H1 (cell line): Measurements from ENCODE around the gene DYRK1A. TPM values are rescaled to one million over a fixed set of nuclear protein-coding genes. Genes with fewer than 3 reads are reported as not detected.

Experiments
- CTCF ChIA-PET: fragments of 300-600 bp; sonication (Branson Sonifier 250); formaldehyde crosslinking; loops from one replicate; lab custom pipeline; 2021; ENCODE audit not compliant: partially characterized antibody; lab: Charles Lee
- POLR2A ChIA-PET: fragments of 300-600 bp; sonication (Branson Sonifier 250); formaldehyde crosslinking; loops from one replicate; lab custom pipeline; 2021; ENCODE audit warnings: inconsistent platforms; ENCODE audit not compliant: partially characterized antibody; lab: Charles Lee
- DNase-seq, 2 experiments: peaks; one replicate each; pipeline versions ENCODE4 v3.0.0 to v3.0.0-alpha.2; 2010 to 2022; ENCODE audit warnings: low spot score in 2 of 2, low read depth in 1 of 2, mixed read lengths in 1 of 2
- FAIRE-seq: peaks from 2 replicates; lab custom pipeline; 2011; peaks lifted over from hg19 to GRCh38; lab: Jason Lieb, UNC
- H2AFZ ChIP-seq: 2 replicates; pipeline ENCODE4 v1.8.1; 2012; ENCODE audit warnings: low read length, inconsistent platforms
- H2AK5ac ChIP-seq: 2 replicates; pipeline ENCODE4 v1.6.1; 2013; ENCODE audit warnings: low read depth, low read length
- H2BK120ac ChIP-seq: replicated peaks from 2 replicates; pipeline ENCODE3; 2013; ENCODE audit warnings: low read depth, low read length, inconsistent platforms
- H2BK12ac ChIP-seq: 2 replicates; pipeline ENCODE4 v1.6.1; 2013; ENCODE audit warnings: low read depth, low read length
- H2BK15ac ChIP-seq: 2 replicates; pipeline ENCODE4 v1.6.1; 2013; ENCODE audit warnings: low read length
- H2BK20ac ChIP-seq: 2 replicates; pipeline ENCODE4 v1.6.1; 2013; ENCODE audit warnings: low read length
- H2BK5ac ChIP-seq: 2 replicates; pipeline ENCODE4 v1.6.1; 2013; ENCODE audit warnings: low read depth, low read length
- H3K14ac ChIP-seq: 2 replicates; pipeline ENCODE4 v1.6.1; 2013; ENCODE audit warnings: inconsistent platforms; ENCODE audit not compliant: insufficient read length
- H3K18ac ChIP-seq: 2 replicates; pipeline ENCODE4 v1.6.1; 2013; ENCODE audit warnings: low read length; ENCODE audit errors: extremely low read depth
- H3K23ac ChIP-seq: 2 replicates; pipeline ENCODE4 v1.6.1; 2013; ENCODE audit warnings: inconsistent platforms; ENCODE audit not compliant: insufficient read length
- H3K23me2 ChIP-seq: 2 replicates; pipeline ENCODE4 v1.6.1; 2013; ENCODE audit warnings: low read depth, low read length
- H3K27ac ChIP-seq: 2 replicates; pipeline ENCODE4 v1.6.1; 2011; ENCODE audit warnings: low read depth, low read length, inconsistent platforms
- H3K27me3 ChIP-seq, 4 experiments: replicated peaks in 1 of 4; 1 replicate in 1 of 4; 2 replicates in 3 of 4; pipeline versions ENCODE4 v1.6.1 to v1.8.1; 2011 to 2013; ENCODE audit warnings: low read length in 3 of 4, mild to moderate bottlenecking in 3 of 4, inconsistent platforms in 2 of 4, mixed read lengths in 2 of 4, moderate library complexity in 1 of 4; ENCODE audit not compliant: control insufficient read depth in 3 of 4, insufficient read depth in 3 of 4; ENCODE audit errors: extremely low read depth in 1 of 4
- H3K36me3 ChIP-seq, 4 experiments: 2 replicates each; pipeline versions ENCODE4 v1.6.1 to v1.8.1; 2011 to 2013; ENCODE audit warnings: mild to moderate bottlenecking in 4 of 4, low read length in 3 of 4, moderate library complexity in 2 of 4, control low read depth in 1 of 4, inconsistent platforms in 1 of 4; ENCODE audit not compliant: insufficient read depth in 4 of 4, control insufficient read depth in 2 of 4
- H3K4ac ChIP-seq: replicated peaks from 2 replicates; pipeline ENCODE3; 2013; ENCODE audit warnings: low read length, low read depth, mixed read lengths, inconsistent platforms; ENCODE audit not compliant: insufficient read length
- H3K4me1 ChIP-seq, 4 experiments: replicated peaks in 1 of 4; 1 replicate in 1 of 4; 2 replicates in 3 of 4; pipeline versions ENCODE4 v1.6.1 to v1.8.1; 2011 to 2013; ENCODE audit warnings: low read length in 3 of 4, inconsistent platforms in 2 of 4, mixed read lengths in 1 of 4; ENCODE audit not compliant: insufficient read depth in 4 of 4, control insufficient read depth in 3 of 4
- H3K4me2 ChIP-seq, 2 experiments: 2 replicates each; pipeline versions ENCODE4 v1.6.1 to v1.8.1; 2011 to 2013; ENCODE audit warnings: low read depth in 2 of 2, low read length in 2 of 2, control low read depth in 1 of 2, inconsistent platforms in 1 of 2, mild to moderate bottlenecking in 1 of 2; ENCODE audit not compliant: insufficient read depth in 1 of 2
- H3K4me3 ChIP-seq, 4 experiments: fragments of 200-600, 300-600 bp in 1 of 4; sonication (generic), shearing (Covaris generic), sonication (Bioruptor Twin) in 1 of 4; 2 replicates each; pipeline versions ENCODE4 v1.5.1 to v1.8.1; 2011 to 2016; ENCODE audit warnings: low read length in 4 of 4, low read depth in 3 of 4, control low read depth in 2 of 4, inconsistent platforms in 2 of 4, mild to moderate bottlenecking in 2 of 4, mixed read lengths in 1 of 4, moderate library complexity in 1 of 4; ENCODE audit not compliant: insufficient read depth in 2 of 4; ENCODE audit errors: extremely low read depth in 1 of 4
- H3K56ac ChIP-seq: replicated peaks from 2 replicates; pipeline ENCODE3; 2013; ENCODE audit warnings: low read depth, mild to moderate bottlenecking, mixed read lengths, low read length, inconsistent platforms; ENCODE audit not compliant: insufficient read length
- H3K79me1 ChIP-seq: 2 replicates; pipeline ENCODE4 v1.6.1; 2013; ENCODE audit warnings: low read depth, low read length, control low read depth
- H3K79me2 ChIP-seq, 2 experiments: 2 replicates each; pipeline versions ENCODE4 v1.6.1 to v1.8.1; 2012 to 2013; ENCODE audit warnings: low read length in 2 of 2, mild to moderate bottlenecking in 2 of 2, inconsistent platforms in 1 of 2; ENCODE audit not compliant: insufficient read depth in 2 of 2, control insufficient read depth in 1 of 2
- H3K9ac ChIP-seq, 4 experiments: replicated peaks in 1 of 4; 1 replicate in 1 of 4; 2 replicates in 3 of 4; pipeline versions ENCODE4 v1.6.1 to v1.8.1; 2011 to 2013; ENCODE audit warnings: low read depth in 3 of 4, low read length in 3 of 4, control low read depth in 2 of 4, mild to moderate bottlenecking in 2 of 4, moderate library complexity in 2 of 4, inconsistent platforms in 1 of 4; ENCODE audit errors: extremely low read depth in 1 of 4
- H3K9me3 ChIP-seq, 2 experiments: 2 replicates each; pipeline versions ENCODE4 v1.6.1 to v1.8.1; 2012 to 2013; ENCODE audit warnings: mild to moderate bottlenecking in 2 of 2, moderate library complexity in 2 of 2, control low read depth in 1 of 2, inconsistent platforms in 1 of 2, low read depth in 1 of 2, low read length in 1 of 2, mixed read lengths in 1 of 2; ENCODE audit not compliant: insufficient read depth in 2 of 2
- H4K20me1 ChIP-seq, 2 experiments: replicated peaks in 1 of 2; 2 replicates each; pipeline versions ENCODE3 to v1.8.1; 2011 to 2013; ENCODE audit warnings: inconsistent platforms in 2 of 2, low read length in 2 of 2, mild to moderate bottlenecking in 1 of 2; ENCODE audit not compliant: insufficient read depth in 2 of 2, control insufficient read depth in 1 of 2
- H4K5ac ChIP-seq: 2 replicates; pipeline ENCODE4 v1.6.1; 2013; ENCODE audit warnings: low read length, low read depth, mixed read lengths, inconsistent platforms; ENCODE audit not compliant: insufficient read length
- H4K8ac ChIP-seq: 2 replicates; pipeline ENCODE4 v1.8.0; 2013; ENCODE audit warnings: mild to moderate bottlenecking, moderate library complexity, low read length, inconsistent platforms; ENCODE audit not compliant: insufficient read depth; ENCODE audit errors: extremely low read depth
- H4K91ac ChIP-seq: replicated peaks from 2 replicates; pipeline ENCODE3; 2013; ENCODE audit warnings: low read length, mixed read lengths, inconsistent platforms; ENCODE audit not compliant: insufficient read length
- BACH1 ChIP-seq: IDR thresholded peaks from 2 replicates; pipeline ENCODE4 v1.6.1; 2012; ENCODE audit warnings: low read length, improper control_type of control experiment
- BRCA1 ChIP-seq: IDR thresholded peaks from 2 replicates; pipeline ENCODE4 v1.6.1; 2012; ENCODE audit warnings: low read depth, low read length, improper control_type of control experiment
- CEBPB ChIP-seq: IDR thresholded peaks from 2 replicates; pipeline ENCODE4 v1.6.1; 2012; ENCODE audit warnings: low read depth, low read length
- GABPA ChIP-seq: IDR thresholded peaks from 2 replicates; pipeline ENCODE4 v1.6.1; 2011; ENCODE audit warnings: mild to moderate bottlenecking, low read length, moderate library complexity, borderline replicate concordance; ENCODE audit not compliant: insufficient read depth
- GTF2F1 ChIP-seq: IDR thresholded peaks from 2 replicates; pipeline ENCODE4 v1.6.1; 2012; ENCODE audit warnings: low read depth, low read length, improper control_type of control experiment, borderline replicate concordance
- HDAC6 ChIP-seq: IDR thresholded peaks from one replicate; pipeline ENCODE4 v1.7.1; 2012; ENCODE audit warnings: low read depth, mild to moderate bottlenecking, inconsistent platforms, low read length, moderate library complexity
- KDM4A ChIP-seq: IDR thresholded peaks from one replicate; pipeline ENCODE4 v1.7.1; 2012; ENCODE audit warnings: low read depth, mild to moderate bottlenecking, moderate library complexity, low read length, inconsistent platforms; ENCODE audit not compliant: severe bottlenecking
- MAFK ChIP-seq: IDR thresholded peaks from 2 replicates; pipeline ENCODE4 v1.6.1; 2012; ENCODE audit warnings: low read depth, mild to moderate bottlenecking, improper control_type of control experiment, low read length
- PHF8 ChIP-seq: fragments of 200-600 bp; sonication (generic); conservative IDR thresholded peaks from 2 replicates; pipeline ENCODE4 v1.7.1; 2012; ENCODE audit warnings: low read depth, mild to moderate bottlenecking, inconsistent platforms, low read length, moderate library complexity
- POLR2A ChIP-seq, 2 experiments: IDR thresholded peaks; 1 replicate in 1 of 2; 2 replicates in 1 of 2; pipeline ENCODE4 v1.6.1; 2011; ENCODE audit warnings: low read depth in 2 of 2, low read length in 2 of 2, mild to moderate bottlenecking in 2 of 2; ENCODE audit errors: control extremely low read depth in 1 of 2
- RAD21 ChIP-seq, 2 experiments: IDR thresholded peaks in 1 of 2; conservative IDR thresholded peaks in 1 of 2; 2 replicates each; pipeline ENCODE4 v1.6.1; 2011; ENCODE audit warnings: low read depth in 2 of 2, low read length in 2 of 2, improper control_type of control experiment in 1 of 2, inconsistent platforms in 1 of 2, mild to moderate bottlenecking in 1 of 2, moderate library complexity in 1 of 2
- RBBP5 ChIP-seq: IDR thresholded peaks from 2 replicates; pipeline ENCODE4 v1.7.1; 2012; ENCODE audit warnings: low read depth, mild to moderate bottlenecking, inconsistent platforms, low read length, moderate library complexity, borderline replicate concordance
- SP1 ChIP-seq: IDR thresholded peaks from 2 replicates; pipeline ENCODE4 v1.6.1; 2011; ENCODE audit warnings: low read depth, low read length
- TAF1 ChIP-seq: IDR thresholded peaks from 2 replicates; pipeline ENCODE4 v1.6.1; 2011; ENCODE audit warnings: mild to moderate bottlenecking, low read depth, low read length
- TAF7 ChIP-seq: optimal IDR thresholded peaks from 2 replicates; pipeline ENCODE3; 2011; ENCODE audit warnings: low read depth, mild to moderate bottlenecking, inconsistent platforms, low read length, moderate library complexity, borderline replicate concordance
- WGBS, 2 experiments: shearing (Covaris generic) in 1 of 2; methylation state at CpG; one replicate each; pipeline versions ENCODE4 v1.1.6 to v1.1.7; 2013 to 2015; ENCODE audit warnings: low lambda C conversion rate in 2 of 2, mixed read lengths in 2 of 2, inconsistent platforms in 1 of 2, low coverage in 1 of 2, missing lambda C conversion rate in 1 of 2; ENCODE audit not compliant: insufficient replicate concordance in 2 of 2, insufficient coverage in 1 of 2, insufficient read length in 1 of 2; ENCODE audit errors: extremely low coverage in 1 of 2, missing lambda C conversion rate in 1 of 2; 5-methylcytosine and 5-hydroxymethylcytosine counted together
- polyA plus RNA-seq, 7 experiments: library from polyadenylated mRNA; depleted of rRNA in 3 of 7; stranded (reverse) in 5 of 7; unstranded in 2 of 7; fragments of >200 nt in 5 of 7; fragments of 200-250 nt in 2 of 7; gene quantifications; 1 replicate in 5 of 7; 2 replicates in 1 of 7; 4 replicates in 1 of 7; pipeline versions ENCODE4 v1.2.1 to v1.2.3, GENCODE V29; 2011 to 2013; ENCODE audit warnings: missing spikeins in 2 of 7, mixed read lengths in 2 of 7
- total RNA-seq: library from RNA; stranded (reverse); fragmentation: NEBNext Ultra II Directional; extraction: Animal tissue kit (Norgen Biotek cat#: 25700); gene quantifications from 2 replicates; pipeline ENCODE4 v1.2.1, GENCODE V29; 2021

Gene DYRK1A
- total and polyA plus RNA-seq, 2 of the 8 experiments (the other 6 are each of a cell fraction or from before 2014, with no cell fraction given), result 61.1 to 62.2 TPM

DNA sequence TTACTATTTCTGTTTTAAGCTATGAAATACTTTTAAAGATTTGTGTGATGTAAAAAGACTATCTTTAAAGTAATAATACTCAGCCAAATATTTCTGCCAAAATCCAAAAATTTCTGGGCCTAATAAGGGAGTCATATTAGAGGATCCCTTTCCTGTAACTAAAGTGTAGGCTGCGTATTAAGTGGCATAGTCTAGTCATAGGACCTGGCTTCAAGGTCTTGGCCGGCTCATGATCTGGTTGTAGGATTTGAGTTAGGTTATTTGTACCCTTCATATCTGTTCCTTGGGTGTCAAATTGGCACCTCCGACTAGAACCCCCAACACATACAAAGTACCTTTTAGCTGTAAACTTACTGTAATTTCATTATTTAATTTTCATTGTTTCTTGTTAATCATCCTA lies 107.8 kb downstream of the DYRK1A start:
- Histone ChIP-seq H3K4me1 (peaks cover 0 to 4% (median 3%) of the 10 kb centered on the region in 4 experiments; a peak in 3 of 7 replicates), H3K9ac (no peak overlapping the region), H3K18ac (no peak overlapping the region), H2BK12ac (no peak overlapping the region), H3K79me2 (peaks cover 9 to 94% of the 10 kb centered on the region in 2 experiments), H3K56ac (no peak overlapping the region), H2AK5ac (no peak overlapping the region), H3K23me2 (no peaks in the 10 kb centered on the region; the same call in 1 of the 2 replicates), H2BK20ac (no peak overlapping the region), H2BK15ac (no peak overlapping the region), H3K23ac (no peak overlapping the region), H3K79me1 (peaks cover 6% of the 10 kb centered on the region), H2AFZ (no peak overlapping the region), H3K36me3 (peaks cover 0 to 19% (median 4%) of the 10 kb centered on the region in 4 experiments; a peak in 5 of 8 replicates), H4K91ac (no peak overlapping the region), H2BK120ac (no peak overlapping the region), H3K9me3 (no peaks in the 10 kb centered on the region), H3K4me2 (no peak overlapping the region), H3K27me3 (no peaks in the 10 kb centered on the region), H4K5ac (no peak overlapping the region), H3K14ac (no peak overlapping the region), H3K27ac (no peak overlapping the region), H4K20me1 (peaks cover 8 to 11% of the 10 kb centered on the region in 2 experiments), H3K4me3 (no peak overlapping the region), H3K4ac (no peak overlapping the region), H4K8ac (no peak overlapping the region), H2BK5ac (no peak overlapping the region)
- DNase-seq, result no peak
- ChIA-PET POLR2A (interaction anchor here (0.9 kb wide), 1 partner anchor 15 kb away, joined by 3 read pairs; no protein-coding TSS in a partner anchor), CTCF (interaction anchor here (1.1 to 2.7 kb wide), 3 partner anchors 11 to 167 kb away, joined by 3 to 22 read pairs (median 3); no protein-coding TSS in a partner anchor)
- 94% methylated on average over 3 of the region's 3 CpGs; no CpG with 5 or more reads in 1 of the 2 experiments for WGBS, 2 experiments
- no peak for FAIRE-seq
- no peak for TF ChIP-seq PHF8
- TF ChIP-seq HDAC6, result no peak
- no peak for TF ChIP-seq BACH1
- no peak for TF ChIP-seq MAFK
- no peak for TF ChIP-seq GABPA
- TF ChIP-seq POLR2A (IDR thresholded peaks at IDR 0.05; ENCODE audit: control extremely low read depth in 1 of 2, low read depth in 2 of 2, low read length in 2 of 2), result no peak
- TF ChIP-seq KDM4A, result no peak
- TF ChIP-seq BRCA1, result no peak
- no peak for TF ChIP-seq TAF7
- no peak for TF ChIP-seq RBBP5
- no peak for TF ChIP-seq RAD21 (IDR thresholded peaks at IDR 0.05 in 1 of 2, conservative IDR thresholded peaks at IDR 0.05 in 1 of 2; ENCODE audit: low read depth in 2 of 2, low read length in 2 of 2)
- no peak for TF ChIP-seq TAF1
- no peak for TF ChIP-seq SP1
- TF ChIP-seq GTF2F1, result no peak
- TF ChIP-seq CEBPB, result no peak
